HFFc6 (cell line): ENCODE data around the gene PHACTR1. TPM values are rescaled to one million over a fixed set of nuclear protein-coding genes. Genes with fewer than 3 reads are reported as not detected.

Experiments
- DNase-seq: peaks from one replicate; pipeline ENCODE4 v3.0.0-alpha.2; 2018
- H3K27ac Mint-ChIP-seq: 2 replicates; pipeline ENCODE4 v1.8.0; 2020; ENCODE audit warnings: mild to moderate bottlenecking, mixed read lengths
- H3K27me3 Mint-ChIP-seq: 2 replicates; pipeline ENCODE4 v1.8.0; 2021; ENCODE audit warnings: mild to moderate bottlenecking, moderate library complexity, mixed read lengths; ENCODE audit not compliant: insufficient read depth
- H3K36me3 Mint-ChIP-seq: 2 replicates; pipeline ENCODE4 v1.8.0; 2021; ENCODE audit warnings: low read depth, mixed read lengths
- H3K4me1 Mint-ChIP-seq: 2 replicates; pipeline ENCODE4 v1.8.0; 2020; ENCODE audit warnings: low read depth, mixed read lengths
- H3K4me3 Mint-ChIP-seq: 2 replicates; pipeline ENCODE4 v1.8.0; 2020; ENCODE audit warnings: mild to moderate bottlenecking, moderate library complexity, mixed read lengths
- H3K9me3 Mint-ChIP-seq: 2 replicates; pipeline ENCODE4 v1.8.0; 2020; ENCODE audit warnings: mild to moderate bottlenecking, mixed read lengths
- total RNA-seq, 6 experiments: library from RNA; stranded (reverse); fragmentation: NEBNext Ultra II Directional; extraction: Animal tissue kit (Norgen Biotek cat#: 25700); gene quantifications; 2 replicates in 1 of 6; 3 replicates in 5 of 6; pipeline ENCODE4 v1.2.3, GENCODE V29; 2021
- TF ChIP-seq, protein P1 (sequence below): fragments of 200-600 bp; sonication (generic); IDR thresholded peaks from 2 replicates; pipeline ENCODE4 v1.5.0; 2021; ENCODE audit warnings: antibody characterized with exemption, mild to moderate bottlenecking

Gene PHACTR1
- total RNA-seq, 6 experiments from 2014 or later, result 2.5 to 4.7 (median 3.9) TPM

DNA sequence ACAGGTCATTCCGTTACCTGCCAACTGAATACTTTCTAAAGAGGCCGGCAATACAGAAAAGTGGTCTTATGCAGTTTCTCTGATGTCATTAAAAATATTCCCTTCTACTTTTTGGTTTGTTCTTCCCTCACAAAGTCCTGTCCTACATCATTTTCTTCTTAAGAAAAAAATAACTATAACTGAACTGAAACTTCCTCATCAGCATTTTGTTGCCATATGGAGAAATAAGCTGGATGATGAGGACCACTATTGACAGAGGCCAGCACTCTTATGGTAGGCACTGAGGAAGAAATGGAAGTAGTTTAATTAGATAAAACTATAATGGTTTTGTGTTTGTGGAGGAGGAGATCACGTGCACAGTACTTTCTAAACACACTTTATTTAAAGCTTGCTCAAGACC, 274.9 kb downstream of the PHACTR1 start:
- no peaks in the 10 kb centered on the region for H3K9me3 Mint-ChIP-seq
- H3K4me1 Mint-ChIP-seq, result no peaks in the 10 kb centered on the region
- H3K4me3 Mint-ChIP-seq, result no peak overlapping the region
- no peak overlapping the region for H3K27ac Mint-ChIP-seq
- H3K27me3 Mint-ChIP-seq, result no peaks in the 10 kb centered on the region
- TF ChIP-seq, protein P1, sequence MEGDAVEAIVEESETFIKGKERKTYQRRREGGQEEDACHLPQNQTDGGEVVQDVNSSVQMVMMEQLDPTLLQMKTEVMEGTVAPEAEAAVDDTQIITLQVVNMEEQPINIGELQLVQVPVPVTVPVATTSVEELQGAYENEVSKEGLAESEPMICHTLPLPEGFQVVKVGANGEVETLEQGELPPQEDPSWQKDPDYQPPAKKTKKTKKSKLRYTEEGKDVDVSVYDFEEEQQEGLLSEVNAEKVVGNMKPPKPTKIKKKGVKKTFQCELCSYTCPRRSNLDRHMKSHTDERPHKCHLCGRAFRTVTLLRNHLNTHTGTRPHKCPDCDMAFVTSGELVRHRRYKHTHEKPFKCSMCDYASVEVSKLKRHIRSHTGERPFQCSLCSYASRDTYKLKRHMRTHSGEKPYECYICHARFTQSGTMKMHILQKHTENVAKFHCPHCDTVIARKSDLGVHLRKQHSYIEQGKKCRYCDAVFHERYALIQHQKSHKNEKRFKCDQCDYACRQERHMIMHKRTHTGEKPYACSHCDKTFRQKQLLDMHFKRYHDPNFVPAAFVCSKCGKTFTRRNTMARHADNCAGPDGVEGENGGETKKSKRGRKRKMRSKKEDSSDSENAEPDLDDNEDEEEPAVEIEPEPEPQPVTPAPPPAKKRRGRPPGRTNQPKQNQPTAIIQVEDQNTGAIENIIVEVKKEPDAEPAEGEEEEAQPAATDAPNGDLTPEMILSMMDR, result no peak
- no peaks in the 10 kb centered on the region for H3K36me3 Mint-ChIP-seq
- DNase-seq, result no peak

DNA sequence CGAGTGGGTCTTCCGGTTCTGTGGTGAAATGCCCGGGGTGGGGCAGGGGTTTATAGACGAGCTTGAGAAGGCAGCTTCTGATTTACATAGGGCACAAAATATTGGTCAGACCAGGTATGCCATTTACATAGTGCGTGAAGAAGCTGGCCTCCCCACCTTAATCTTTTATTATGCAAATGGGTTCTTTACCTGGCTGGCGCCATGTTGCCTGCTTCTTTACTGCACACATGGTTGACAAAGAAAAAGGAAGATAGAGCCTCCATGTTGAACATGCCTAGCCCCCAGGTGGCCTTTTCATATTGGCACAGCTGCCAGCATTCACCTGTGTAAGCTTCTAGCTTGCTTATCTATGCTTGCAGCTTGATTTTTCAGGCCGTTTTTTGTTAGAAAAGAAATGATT, 276.2 kb downstream of the PHACTR1 start:
- Mint-ChIP-seq H3K4me3 (no peak overlapping the region), H3K27ac (no peak overlapping the region), H3K27me3 (no peaks in the 10 kb centered on the region), H3K4me1 (no peaks in the 10 kb centered on the region), H3K9me3 (no peaks in the 10 kb centered on the region), H3K36me3 (no peaks in the 10 kb centered on the region)
- TF ChIP-seq, protein P1, result no peak
- DNase-seq, result no peak

DNA sequence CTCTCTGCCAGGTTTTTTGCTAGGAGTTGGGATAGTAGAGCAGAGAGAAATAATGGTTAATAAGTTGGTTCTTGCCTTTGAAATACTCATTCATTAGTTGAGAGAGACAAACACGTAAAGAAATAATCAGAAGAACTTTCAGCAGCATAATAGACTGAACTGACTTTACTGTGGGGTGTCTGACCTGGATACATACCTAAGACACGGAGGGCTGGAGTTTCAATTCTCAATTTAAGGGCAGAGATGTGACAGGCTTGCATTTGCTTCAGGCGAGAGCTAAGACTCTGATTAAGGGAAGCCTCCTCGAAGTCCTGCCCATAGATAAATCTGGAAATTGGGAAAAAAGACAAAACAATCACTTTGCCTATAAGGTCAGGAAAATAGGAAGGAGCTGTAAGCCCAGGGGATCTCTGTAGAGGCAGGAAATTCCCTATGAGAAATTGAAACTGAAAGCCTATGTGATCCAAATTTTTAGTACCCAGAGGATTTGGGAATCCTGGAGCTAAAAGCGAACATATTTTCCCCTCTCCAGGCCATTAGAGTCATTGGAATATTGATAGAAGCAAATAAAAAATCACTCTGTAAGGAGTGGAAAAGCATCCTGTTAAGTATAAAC, 276.8 kb downstream of the PHACTR1 start:
- Mint-ChIP-seq H3K4me3 (no peak overlapping the region), H3K27me3 (no peaks in the 10 kb centered on the region), H3K36me3 (no peaks in the 10 kb centered on the region), H3K9me3 (no peaks in the 10 kb centered on the region), H3K4me1 (no peaks in the 10 kb centered on the region), H3K27ac (no peak overlapping the region)
- TF ChIP-seq, protein P1, result no peak
- no peak for DNase-seq

DNA sequence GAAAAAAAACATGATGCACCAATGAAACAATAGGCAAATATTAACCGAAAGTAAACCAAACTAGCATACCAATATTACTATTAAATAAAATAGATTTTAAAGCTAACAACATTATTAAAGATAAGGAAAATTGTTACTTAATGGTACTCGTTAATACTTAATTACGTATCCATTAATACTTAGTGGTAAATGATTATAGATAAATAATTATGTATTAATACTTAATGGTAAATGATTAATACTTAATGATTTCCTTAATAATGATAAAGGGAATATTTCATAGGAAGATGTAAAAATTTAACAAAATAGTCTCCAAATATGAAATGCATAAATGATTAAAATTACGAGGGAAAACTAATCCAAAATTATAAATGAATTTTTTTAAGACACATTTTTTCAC, 278.9 kb downstream of the PHACTR1 start:
- Mint-ChIP-seq H3K27ac (no peak overlapping the region), H3K36me3 (no peaks in the 10 kb centered on the region), H3K4me1 (no peaks in the 10 kb centered on the region), H3K9me3 (no peaks in the 10 kb centered on the region), H3K4me3 (no peak overlapping the region), H3K27me3 (no peaks in the 10 kb centered on the region)
- TF ChIP-seq, protein P1, result no peak
- no peak for DNase-seq

DNA sequence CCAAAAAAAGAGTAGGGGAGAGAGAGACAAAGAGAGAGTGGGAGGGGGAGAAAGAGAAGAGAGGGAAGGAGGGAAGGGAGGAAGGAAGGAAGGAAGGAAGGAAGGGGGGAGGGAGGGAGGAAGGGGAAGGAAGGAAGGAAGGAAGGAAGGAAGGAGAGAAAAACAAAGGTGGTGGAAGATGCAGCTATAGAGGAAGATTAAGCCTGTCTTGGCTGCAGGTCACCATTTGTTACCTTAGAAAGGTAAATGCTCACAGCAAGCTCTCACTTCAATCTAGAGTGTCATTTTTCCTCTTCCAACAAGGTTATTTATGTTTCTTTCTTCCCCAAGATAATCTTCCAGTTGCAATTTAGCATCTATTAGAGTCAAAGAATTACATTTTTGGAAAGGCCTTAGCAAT, 284.0 kb downstream of the PHACTR1 start:
- Mint-ChIP-seq H3K27me3 (no peaks in the 10 kb centered on the region), H3K27ac (no peak overlapping the region), H3K36me3 (no peaks in the 10 kb centered on the region), H3K4me3 (no peak overlapping the region), H3K9me3 (no peaks in the 10 kb centered on the region), H3K4me1 (peaks cover 7% of the 10 kb centered on the region; the same call in 1 of the 2 replicates)
- DNase-seq, result no peak
- TF ChIP-seq, protein P1, result no peak

DNA sequence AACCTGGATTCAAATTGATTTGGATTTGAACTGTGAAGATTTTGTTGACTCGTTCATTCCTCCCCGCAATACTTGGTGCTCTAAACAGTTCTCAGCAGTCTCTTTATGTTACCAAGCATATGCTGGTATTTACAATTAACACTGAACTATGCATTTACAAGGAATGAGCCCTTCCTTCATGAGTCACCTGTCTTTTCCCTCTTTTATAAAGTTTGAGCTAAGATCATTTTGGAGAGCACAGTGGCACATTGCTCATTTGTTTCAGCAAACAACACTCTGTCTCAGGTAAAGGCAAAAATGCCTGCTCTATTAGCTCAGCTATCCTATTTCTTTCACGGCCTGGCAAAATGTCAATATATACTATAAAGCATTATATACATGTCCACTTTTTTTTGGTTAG, 285.4 kb downstream of the PHACTR1 start:
- Mint-ChIP-seq H3K9me3 (no peaks in the 10 kb centered on the region), H3K36me3 (no peaks in the 10 kb centered on the region), H3K27ac (no peak overlapping the region), H3K27me3 (no peaks in the 10 kb centered on the region), H3K4me1 (peaks cover 16% of the 10 kb centered on the region), H3K4me3 (no peak overlapping the region)
- TF ChIP-seq, protein P1, result no peak
- DNase-seq, result no peak
